ENCODE results near the gene CDH4.

CDH4 gene

DNA sequence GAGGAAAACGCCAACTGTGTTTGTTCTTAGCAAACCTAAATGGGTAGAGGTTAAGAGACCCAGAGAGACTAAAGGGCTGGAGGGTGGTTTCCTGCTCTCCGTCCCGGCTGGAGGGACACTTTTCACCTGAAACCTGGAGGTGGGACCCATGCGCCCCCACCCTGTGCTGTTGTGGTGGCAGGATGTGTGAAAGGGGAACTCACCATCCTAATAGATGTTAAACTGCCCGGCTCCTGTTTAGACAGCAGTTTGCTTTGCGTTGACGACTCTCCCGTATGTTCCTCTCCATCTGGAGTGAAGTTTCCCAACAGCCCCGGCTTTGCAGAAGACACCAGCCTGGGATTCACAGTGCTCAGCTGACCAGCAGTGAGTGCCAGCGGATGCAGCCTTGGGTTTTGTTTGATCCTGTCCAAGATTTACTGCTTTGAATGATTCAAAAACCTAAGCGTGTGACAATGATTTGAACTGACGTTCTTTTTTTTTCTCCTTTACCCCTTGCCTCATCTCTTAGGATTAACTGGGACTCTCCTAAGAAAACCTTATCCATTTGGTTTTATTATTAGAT, 66.0 kb downstream of the CDH4 start:
- Histone ChIP-seq H3K9me3 (ENCODE audit: insufficient read depth, low read length) (no peaks in the 10 kb centered on the region), H3K27ac (ENCODE audit: low read depth, low read length) (no peak overlapping the region), H3K79me2 (ENCODE audit: insufficient read depth, low read length) (no peaks in the 10 kb centered on the region), H3K4me3 (ENCODE audit: insufficient read depth, low read length, poor library complexity, severe bottlenecking) (no peak overlapping the region), H3K9ac (ENCODE audit: low read length) (no peak overlapping the region), H3K4me2 (ENCODE audit: low read depth, low read length, poor library complexity, severe bottlenecking) (no peak overlapping the region), H3K27me3 (ENCODE audit: low read length) (no peaks in the 10 kb centered on the region), H3F3A (ENCODE audit: insufficient read depth) (no peaks in the 10 kb centered on the region), H3K9me2 (replicated peaks; ENCODE audit: insufficient read depth, low read length) (no peaks in the 10 kb centered on the region), H4K20me1 (ENCODE audit: low read depth, low read length) (no peaks in the 10 kb centered on the region), H3K36me3 (ENCODE audit: low read length) (no peaks in the 10 kb centered on the region), H2AFZ (ENCODE audit: low read depth, low read length, severe bottlenecking) (no peak overlapping the region)
- TF ChIP-seq, protein P1, sequence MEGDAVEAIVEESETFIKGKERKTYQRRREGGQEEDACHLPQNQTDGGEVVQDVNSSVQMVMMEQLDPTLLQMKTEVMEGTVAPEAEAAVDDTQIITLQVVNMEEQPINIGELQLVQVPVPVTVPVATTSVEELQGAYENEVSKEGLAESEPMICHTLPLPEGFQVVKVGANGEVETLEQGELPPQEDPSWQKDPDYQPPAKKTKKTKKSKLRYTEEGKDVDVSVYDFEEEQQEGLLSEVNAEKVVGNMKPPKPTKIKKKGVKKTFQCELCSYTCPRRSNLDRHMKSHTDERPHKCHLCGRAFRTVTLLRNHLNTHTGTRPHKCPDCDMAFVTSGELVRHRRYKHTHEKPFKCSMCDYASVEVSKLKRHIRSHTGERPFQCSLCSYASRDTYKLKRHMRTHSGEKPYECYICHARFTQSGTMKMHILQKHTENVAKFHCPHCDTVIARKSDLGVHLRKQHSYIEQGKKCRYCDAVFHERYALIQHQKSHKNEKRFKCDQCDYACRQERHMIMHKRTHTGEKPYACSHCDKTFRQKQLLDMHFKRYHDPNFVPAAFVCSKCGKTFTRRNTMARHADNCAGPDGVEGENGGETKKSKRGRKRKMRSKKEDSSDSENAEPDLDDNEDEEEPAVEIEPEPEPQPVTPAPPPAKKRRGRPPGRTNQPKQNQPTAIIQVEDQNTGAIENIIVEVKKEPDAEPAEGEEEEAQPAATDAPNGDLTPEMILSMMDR (IDR thresholded peaks at IDR 0.05; ENCODE audit: insufficient read depth, low read length, poor library complexity, severe bottlenecking) = no peak
- TF ChIP-seq EZH2phosphoT487 (conservative IDR thresholded peaks at IDR 0.05; ENCODE audit: low read length) = no peak

DNA sequence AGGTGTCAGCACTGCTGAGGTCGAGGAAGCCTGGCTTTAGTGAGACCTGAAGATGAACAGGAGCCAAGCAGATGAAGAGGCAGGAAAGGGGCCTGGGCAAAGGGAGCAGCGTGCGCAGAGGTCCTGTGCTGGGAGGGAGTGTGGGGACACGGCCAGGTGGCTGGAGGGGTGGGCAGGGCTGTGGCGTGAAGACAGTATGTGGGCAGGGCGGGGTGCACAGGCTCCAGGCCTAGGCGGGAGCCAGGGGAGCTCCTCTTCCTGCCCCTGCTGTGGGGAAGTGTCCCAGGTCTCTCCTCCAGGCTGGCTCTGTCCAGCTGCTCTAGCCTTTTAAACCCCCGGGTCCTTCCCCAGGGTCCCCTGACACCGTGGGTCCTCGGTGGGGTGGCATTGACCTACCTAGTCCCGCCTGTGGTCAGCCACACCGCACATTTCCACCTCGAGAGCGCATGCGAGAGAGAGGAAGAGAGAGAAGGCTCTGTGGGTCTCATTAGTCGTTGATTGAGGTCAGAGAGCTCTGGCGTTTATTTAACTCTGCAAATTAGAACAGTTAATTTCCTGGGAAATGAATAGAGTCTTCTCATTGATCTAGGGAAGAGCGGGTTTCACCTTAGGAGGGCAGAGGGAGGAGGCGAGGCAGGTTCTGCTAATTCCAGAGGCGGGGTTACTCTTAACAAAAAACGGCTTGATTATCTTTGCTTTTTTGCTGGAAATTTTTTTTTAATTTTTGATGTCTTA, 68.8 kb downstream of the CDH4 start:
- TF ChIP-seq, protein P1 (IDR thresholded peaks at IDR 0.05; ENCODE audit: insufficient read depth, low read length, poor library complexity, severe bottlenecking) = no peak
- no peak for TF ChIP-seq EZH2phosphoT487 (conservative IDR thresholded peaks at IDR 0.05; ENCODE audit: low read length)
- no peak overlapping the region for H3K9ac ChIP-seq (ENCODE audit: low read length)
- no peak overlapping the region for H3K4me2 ChIP-seq (ENCODE audit: low read depth, low read length, poor library complexity, severe bottlenecking)

DNA sequence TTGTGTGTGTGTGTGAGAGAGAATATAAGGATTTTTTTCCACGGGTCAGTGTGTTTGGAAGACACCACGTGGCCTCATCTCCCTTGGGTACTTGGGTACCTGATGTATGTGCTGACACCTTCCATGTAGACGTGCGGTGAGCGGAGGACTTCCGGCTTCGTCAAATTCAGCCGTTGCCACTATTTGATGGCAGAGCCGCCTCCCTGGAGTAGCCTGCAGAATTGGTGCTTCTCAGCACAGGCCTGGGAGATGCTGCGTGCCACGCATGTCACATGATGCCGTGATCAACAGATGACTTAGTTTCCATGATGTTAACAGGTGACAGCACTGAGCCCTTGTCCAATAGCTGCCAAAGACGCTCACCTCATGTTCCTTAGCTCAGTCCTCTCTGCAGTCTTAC, 69.4 kb downstream of the CDH4 start:
- Histone ChIP-seq H3K9me3 (ENCODE audit: insufficient read depth, low read length) (no peaks in the 10 kb centered on the region), H3K4me3 (ENCODE audit: insufficient read depth, low read length, poor library complexity, severe bottlenecking) (no peak overlapping the region), H3K27me3 (ENCODE audit: low read length) (no peaks in the 10 kb centered on the region), H3K4me2 (ENCODE audit: low read depth, low read length, poor library complexity, severe bottlenecking) (no peak overlapping the region), H3K36me3 (ENCODE audit: low read length) (no peaks in the 10 kb centered on the region), H2AFZ (ENCODE audit: low read depth, low read length, severe bottlenecking) (no peak overlapping the region), H3K27ac (ENCODE audit: low read depth, low read length) (no peak overlapping the region), H3K9ac (ENCODE audit: low read length) (no peak overlapping the region), H3K9me2 (replicated peaks; ENCODE audit: insufficient read depth, low read length) (no peaks in the 10 kb centered on the region), H4K20me1 (ENCODE audit: low read depth, low read length) (no peaks in the 10 kb centered on the region), H3F3A (ENCODE audit: insufficient read depth) (no peaks in the 10 kb centered on the region), H3K79me2 (ENCODE audit: insufficient read depth, low read length) (no peaks in the 10 kb centered on the region)
- TF ChIP-seq, protein P1 (IDR thresholded peaks at IDR 0.05; ENCODE audit: insufficient read depth, low read length, poor library complexity, severe bottlenecking) = no peak
- TF ChIP-seq EZH2phosphoT487 (conservative IDR thresholded peaks at IDR 0.05; ENCODE audit: low read length) = no peak

More for the DNA sequence above, 68.8 kb downstream of the CDH4 start:
- Histone ChIP-seq H3K4me3 (ENCODE audit: insufficient read depth, low read length, poor library complexity, severe bottlenecking) (no peak overlapping the region), H2AFZ (ENCODE audit: low read depth, low read length, severe bottlenecking) (no peak overlapping the region), H3K27ac (ENCODE audit: low read depth, low read length) (no peak overlapping the region), H3K9me3 (ENCODE audit: insufficient read depth, low read length) (no peaks in the 10 kb centered on the region), H3K79me2 (ENCODE audit: insufficient read depth, low read length) (no peaks in the 10 kb centered on the region), H3K9me2 (replicated peaks; ENCODE audit: insufficient read depth, low read length) (no peaks in the 10 kb centered on the region), H4K20me1 (ENCODE audit: low read depth, low read length) (no peaks in the 10 kb centered on the region), H3K27me3 (ENCODE audit: low read length) (no peaks in the 10 kb centered on the region), H3F3A (ENCODE audit: insufficient read depth) (no peaks in the 10 kb centered on the region), H3K36me3 (ENCODE audit: low read length) (no peaks in the 10 kb centered on the region)
